C1 segment of cervical spinal cord (tissue), 14 donors: ENCODE measurements around the gene TAC4.
A peak's percentile ranks its signal among the peaks of the same experiment; 100 is the strongest.

Experiments used
- DNase-seq, 14 donors: peaks; one replicate each; lab custom pipeline; 2025; lab: John Stamatoyannopoulos, UW

TAC4 gene

DNA sequence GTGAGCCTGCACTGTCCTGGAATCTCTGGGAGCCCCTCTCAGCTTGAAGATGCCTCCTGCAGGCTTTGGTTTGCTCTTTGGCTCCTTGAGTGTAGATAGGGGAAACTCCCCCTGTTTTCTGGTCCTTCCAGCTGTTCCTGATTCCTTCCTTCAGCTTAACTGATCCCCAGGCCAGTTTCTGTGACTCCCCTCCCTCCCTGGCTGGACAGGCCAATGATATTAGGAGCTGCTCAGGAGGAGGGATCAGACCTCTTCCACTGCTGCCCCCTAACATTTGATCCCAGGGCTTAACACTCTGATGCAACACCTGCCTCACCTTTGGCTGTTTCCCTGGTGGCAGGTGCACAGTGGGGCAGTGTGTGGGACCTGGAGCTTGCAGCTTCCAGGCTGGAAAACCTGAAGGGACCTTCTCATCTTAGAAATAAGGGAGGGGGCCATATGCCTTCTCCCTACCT is at the start of gene TAC4:
Gene TAC4 (minus strand): TSS at position 51 of the 455 bp plus-strand sequence. CDS start 52 bp downstream, outside the sequence.
- no peak for DNase-seq

- no peak for DNase-seq
Observed at GRCh38 chr17:49896860-49897259, 49.0 kb upstream of the TAC4 start.

DNA sequence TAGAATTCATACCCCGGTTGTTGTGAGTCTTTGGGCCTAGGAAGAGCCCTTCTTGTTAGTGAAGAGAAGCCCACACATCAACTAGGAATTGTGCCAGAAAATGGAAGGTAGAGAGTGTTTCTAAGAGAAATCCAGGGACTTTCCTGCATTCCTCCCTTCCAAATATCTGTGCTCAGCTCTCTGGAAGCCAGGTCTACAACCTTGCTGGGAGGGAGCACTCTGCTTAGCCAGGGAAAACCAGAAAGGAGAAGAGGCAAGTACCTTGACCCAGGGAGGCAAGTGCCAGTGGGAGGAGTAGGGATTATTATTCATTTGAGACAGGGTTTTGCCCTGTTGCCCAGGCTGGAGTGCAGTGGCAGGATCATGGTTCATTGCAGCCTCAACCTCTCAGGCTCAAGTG is 48.4 kb upstream of the TAC4 start:
- no peak for DNase-seq

DNA sequence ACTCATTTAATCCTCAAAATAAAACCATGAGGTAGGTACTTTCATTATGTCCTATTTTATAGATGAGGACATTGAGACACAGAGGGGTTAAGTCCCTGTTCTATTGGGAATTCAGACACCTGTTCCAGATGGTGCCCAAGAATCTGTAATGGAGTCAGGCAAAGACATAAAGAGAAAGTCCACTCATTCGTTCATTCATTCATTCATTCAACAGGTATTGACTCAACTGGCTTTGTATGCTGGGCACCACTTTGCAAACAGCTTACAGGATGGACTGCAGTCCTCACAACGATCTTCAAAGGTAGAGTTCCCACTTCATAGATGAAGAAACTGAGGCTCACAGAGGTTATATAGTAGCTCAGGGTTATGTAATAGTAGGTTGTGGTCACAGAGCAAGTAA is 47.9 kb upstream of the TAC4 start:
- DNase-seq, result no peak

- DNase-seq, result no peak
Observed at GRCh38 chr17:49894761-49895160, 46.9 kb upstream of the TAC4 start.

DNA sequence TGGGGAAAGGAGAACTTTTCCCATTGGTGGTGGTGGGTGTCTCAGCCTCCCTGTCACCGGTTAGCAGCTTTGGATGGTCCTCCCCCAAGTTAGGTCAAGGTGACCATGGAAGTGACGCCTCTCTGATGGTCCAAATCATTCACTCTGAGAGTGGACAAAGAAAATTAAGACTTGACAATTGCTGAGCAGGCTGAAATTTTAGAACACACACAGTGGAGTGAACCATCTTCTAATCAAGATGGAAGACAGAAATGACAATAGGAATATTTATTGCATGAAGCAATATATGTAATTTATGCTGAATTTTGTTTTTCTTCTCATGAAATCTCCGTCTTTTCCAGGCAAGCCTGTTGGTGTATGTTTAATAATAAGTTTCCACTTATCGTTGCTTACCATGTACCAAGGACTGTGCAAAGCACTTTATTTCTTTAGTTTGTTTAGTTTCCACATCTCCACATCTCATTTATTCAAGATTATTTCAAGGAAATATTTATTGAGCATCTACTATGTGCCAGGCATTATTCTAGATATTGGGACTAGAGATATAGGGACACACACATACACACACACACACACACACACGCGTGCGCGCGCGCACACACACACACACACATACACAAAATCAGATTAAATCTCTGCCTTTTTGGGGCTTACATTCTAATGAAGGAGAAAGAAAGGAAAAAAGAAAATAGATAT is 44.0 kb upstream of the TAC4 start:
- no peak for DNase-seq

DNA sequence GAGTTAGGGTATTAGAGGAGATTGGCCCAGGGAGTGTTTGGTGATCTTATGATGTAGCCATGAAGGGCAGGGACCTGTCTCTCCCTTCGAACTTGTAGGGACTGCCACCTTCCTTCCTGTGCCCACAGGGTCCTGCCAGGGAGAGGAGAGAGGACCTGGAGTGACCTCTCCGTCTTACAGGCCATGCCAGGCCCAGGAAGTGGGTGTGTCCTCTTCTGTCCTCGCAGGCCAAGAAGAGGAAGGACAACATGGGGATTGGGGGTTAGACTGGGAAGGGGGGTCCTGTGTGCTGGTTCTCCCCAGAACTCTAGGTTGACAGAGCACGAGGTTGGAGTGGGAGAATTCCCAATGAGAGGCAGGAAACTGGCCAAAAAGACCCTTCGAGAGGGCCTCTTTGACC is 43.4 kb upstream of the TAC4 start:
- no peak for DNase-seq

DNA sequence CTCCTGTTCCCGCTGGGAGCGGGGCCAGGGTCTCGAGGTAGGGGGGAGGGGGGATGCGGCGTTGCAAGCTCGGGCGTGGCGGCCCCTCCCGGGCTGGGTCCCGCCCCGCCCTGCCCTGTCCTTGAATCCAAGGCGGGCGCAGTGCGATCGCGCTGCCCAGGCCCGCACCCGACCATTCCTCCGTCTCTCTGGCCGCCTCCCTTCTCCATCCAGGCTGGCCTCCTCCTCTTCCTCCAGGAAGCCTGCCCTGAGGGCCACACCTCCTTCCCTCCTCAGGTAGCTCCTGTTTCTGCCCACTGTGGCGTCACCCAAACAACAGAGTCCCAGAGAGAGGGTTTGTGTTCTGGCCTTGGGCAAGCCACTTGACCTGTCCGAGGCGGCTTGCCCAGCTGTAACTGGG is 43.0 kb upstream of the TAC4 start:
- no peak for DNase-seq

- no peak for DNase-seq
Observed at GRCh38 chr17:49890077-49890821, 42.4 kb upstream of the TAC4 start.

DNA sequence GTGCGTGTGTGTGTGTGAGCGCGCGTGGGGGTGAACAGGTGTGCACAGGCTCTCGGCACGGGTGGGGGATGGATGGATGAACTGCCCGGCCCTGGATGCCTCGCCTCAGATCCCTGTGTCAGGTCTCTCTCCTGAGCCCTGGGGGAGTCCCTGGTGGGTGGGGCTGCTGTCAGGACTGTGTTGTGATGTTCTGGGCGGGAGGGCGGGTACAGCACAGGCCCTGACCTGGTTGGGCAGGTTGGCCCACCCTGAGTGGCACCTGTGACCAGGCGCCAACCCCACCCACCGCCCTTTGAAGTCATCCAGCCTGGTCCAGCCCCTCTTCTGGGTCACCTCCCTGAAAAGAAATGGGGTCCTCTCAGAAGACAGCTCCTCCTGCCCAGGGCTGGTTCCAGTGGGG is 41.6 kb upstream of the TAC4 start:
- DNase-seq, result no peak

- DNase-seq, result no peak
Observed at GRCh38 chr17:49887744-49888360, 40.0 kb upstream of the TAC4 start.

- DNase-seq, result no peak
Observed at GRCh38 chr17:49887086-49887743, 39.3 kb upstream of the TAC4 start.

DNA sequence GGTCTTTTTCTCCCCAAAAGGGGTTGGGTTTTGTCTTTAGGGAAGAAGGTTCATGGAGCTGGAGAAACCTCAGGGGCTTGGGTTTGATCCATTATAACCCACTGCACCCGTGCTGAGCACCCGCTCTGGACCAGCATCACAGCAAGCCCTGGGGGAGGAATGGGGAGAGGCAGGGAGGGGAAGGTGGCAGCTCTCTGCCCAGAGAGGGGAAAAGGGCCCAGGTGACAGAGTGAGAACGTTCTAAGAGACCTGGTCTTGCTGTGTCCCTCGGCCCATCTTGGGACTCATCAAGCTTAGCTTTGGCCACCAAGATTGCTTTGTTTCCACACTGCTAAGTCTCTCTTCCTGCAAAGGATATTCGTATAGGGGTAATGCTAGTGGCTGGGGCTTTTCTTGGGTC is 38.2 kb upstream of the TAC4 start:
- no peak for DNase-seq

- no peak for DNase-seq
Observed at GRCh38 chr17:49882434-49882833, 34.6 kb upstream of the TAC4 start.

GRCh38 chr17:49881054-49881402 is 33.2 kb upstream of the TAC4 start:
- no peak for DNase-seq

DNA sequence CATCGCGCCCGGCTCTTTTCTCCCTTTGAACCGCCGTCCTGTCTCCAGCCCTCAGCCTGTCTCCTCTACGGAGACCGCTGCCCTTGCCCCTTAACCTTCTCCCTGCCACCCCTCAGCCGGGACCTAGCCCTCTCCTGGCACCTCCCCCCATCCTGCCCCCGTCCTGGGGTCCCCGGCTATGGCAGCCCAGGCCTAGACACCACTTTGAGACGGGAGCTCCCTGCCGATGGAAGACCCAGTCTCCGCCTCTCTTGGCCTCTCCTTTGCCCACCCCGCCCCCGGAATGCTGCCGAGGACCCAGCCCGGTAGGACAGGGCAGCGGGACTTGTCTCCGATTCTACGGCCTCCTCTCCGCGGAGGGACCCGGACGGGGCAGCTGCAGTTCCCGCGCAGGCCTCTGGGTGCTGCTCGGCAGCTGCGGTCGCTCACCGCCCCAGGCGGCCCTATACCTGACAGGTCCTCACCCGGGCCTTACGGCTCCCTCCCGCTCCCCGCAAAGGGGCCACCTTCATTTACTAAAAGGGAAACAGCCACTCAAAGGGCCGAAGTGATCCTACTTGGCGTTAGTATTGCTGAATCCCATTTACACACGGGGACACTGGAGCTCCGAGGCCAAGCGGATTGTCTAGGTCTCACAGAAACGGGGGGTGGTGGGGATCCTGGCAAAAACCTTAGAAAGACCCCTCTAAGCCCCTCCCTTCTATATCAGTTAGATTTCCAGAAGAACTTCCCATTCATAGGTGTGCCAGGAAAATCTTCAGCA is 32.6 kb upstream of the TAC4 start:
- peak in 6 of 14 donors; percentile 0 to 41 (median 4) for DNase-seq

GRCh38 chr17:49878931-49879904 is 31.3 kb upstream of the TAC4 start:
- DNase-seq, result no peak

GRCh38 chr17:49875685-49876084 is 27.8 kb upstream of the TAC4 start:
- DNase-seq, result no peak

DNA sequence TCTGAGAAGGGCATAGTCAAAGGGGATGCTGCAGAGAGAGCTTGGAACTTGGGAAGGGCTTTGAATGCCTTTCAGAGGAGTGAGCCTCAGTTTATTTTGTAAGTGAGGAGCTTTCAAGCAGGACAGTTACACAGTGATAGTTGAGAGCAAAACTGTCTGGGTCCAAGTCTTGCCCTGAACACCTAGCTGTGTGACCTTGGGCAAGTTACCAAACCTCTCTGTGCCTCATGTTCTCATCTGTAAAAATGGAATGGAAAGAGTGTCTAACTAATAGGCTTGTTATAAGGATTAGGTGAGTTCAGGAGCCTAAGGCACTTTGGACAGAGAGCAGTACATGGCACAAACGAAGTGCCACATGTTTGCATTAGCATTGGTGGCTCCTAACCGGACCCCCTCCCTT is 27.0 kb upstream of the TAC4 start:
- no peak for DNase-seq

DNA sequence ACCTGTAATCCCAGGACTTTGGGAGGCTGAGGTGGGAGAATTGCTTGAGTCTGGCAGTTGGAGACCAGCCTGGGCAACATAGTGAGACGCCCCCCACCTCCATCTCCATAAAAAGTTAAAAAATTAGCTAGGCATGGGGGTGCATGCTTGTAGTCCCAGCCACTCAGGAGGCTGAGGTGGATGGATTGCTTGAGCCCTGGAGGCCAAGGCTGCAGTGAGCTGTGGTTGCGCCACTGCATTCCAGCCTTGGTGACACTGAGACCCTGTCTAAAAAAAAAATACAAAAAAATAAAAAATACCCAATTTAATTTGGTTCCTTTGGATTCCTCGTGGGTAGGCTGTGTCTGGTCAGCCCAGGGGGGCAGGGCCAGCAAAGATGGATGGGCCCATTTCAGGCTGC is 26.1 kb upstream of the TAC4 start:
- DNase-seq, result no peak
